ENCODE results near the gene LSM3. TPM values are rescaled to one million over a fixed set of nuclear protein-coding genes. Genes with fewer than 3 reads are reported as not detected.

Gene LSM3
- total RNA-seq, 1 experiment from 2014 or later: 17.4 TPM

DNA sequence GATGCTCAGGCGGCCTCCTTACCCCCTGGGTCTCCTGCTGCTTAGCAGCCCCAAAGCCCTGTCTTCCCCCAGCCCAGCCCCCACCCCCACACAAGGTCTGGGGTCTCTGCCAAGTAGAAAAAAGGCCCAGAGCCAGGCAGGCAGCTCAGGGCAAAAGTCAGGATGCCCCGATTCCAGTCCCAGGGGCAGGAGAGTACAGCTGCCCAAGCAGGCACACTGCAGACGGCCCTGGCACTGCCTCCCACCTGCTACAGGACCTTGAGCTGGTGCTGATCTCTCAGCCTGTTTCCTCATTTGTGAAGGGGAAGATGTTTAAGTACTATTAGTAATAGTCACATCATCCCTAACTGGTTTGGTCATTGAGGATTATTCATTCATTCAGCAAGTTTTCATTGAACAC lies 41.2 kb upstream of the LSM3 start:
- Histone ChIP-seq H3K4me1 (ENCODE audit: control insufficient read depth in 1 of 2, insufficient read depth in 2 of 2, low read length in 2 of 2) (peaks cover 6 to 14% of the 10 kb centered on the region in 2 experiments; a peak in 3 of 4 replicates), H3K27ac (ENCODE audit: low read depth, low read length) (no peak overlapping the region; the same call in 1 of the 2 replicates), H3K4me3 (replicated peaks in 1 of 2; ENCODE audit: low read depth in 1 of 2, low read length in 2 of 2) (no peak overlapping the region), H3K27me3 (ENCODE audit: insufficient read depth, low read length) (no peaks in the 10 kb centered on the region), H3K9ac (ENCODE audit: low read length) (no peak overlapping the region), H3K9me3 (ENCODE audit: control insufficient read depth in 1 of 2, insufficient read depth in 1 of 2, low read depth in 1 of 2, low read length in 2 of 2) (no peaks in the 10 kb centered on the region), H3K4me2 (ENCODE audit: low read length) (no peak overlapping the region), H3K79me2 (ENCODE audit: insufficient read depth, low read length) (no peaks in the 10 kb centered on the region), H3K9me2 (ENCODE audit: insufficient read depth) (no peaks in the 10 kb centered on the region), H2AFZ (ENCODE audit: low read depth, low read length, poor library complexity, severe bottlenecking) (no peak overlapping the region), H3K36me3 (ENCODE audit: control insufficient read depth in 1 of 2, insufficient read depth in 2 of 2, low read length in 2 of 2) (peaks cover 11 to 34% of the 10 kb centered on the region in 2 experiments; a peak in 3 of 4 replicates), H4K20me1 (ENCODE audit: insufficient read depth) (no peaks in the 10 kb centered on the region)
- CTCF ChIA-PET: no interaction called here
- no TSS peak for BruUV-seq (replicated peaks)
- no peak for DNase-seq (ENCODE audit: low read depth, low spot score)
- ATAC-seq: no peak
- intact Hi-C loops (cut with micrococcal nuclease): no loop called here
- TF ChIP-seq, protein P1, sequence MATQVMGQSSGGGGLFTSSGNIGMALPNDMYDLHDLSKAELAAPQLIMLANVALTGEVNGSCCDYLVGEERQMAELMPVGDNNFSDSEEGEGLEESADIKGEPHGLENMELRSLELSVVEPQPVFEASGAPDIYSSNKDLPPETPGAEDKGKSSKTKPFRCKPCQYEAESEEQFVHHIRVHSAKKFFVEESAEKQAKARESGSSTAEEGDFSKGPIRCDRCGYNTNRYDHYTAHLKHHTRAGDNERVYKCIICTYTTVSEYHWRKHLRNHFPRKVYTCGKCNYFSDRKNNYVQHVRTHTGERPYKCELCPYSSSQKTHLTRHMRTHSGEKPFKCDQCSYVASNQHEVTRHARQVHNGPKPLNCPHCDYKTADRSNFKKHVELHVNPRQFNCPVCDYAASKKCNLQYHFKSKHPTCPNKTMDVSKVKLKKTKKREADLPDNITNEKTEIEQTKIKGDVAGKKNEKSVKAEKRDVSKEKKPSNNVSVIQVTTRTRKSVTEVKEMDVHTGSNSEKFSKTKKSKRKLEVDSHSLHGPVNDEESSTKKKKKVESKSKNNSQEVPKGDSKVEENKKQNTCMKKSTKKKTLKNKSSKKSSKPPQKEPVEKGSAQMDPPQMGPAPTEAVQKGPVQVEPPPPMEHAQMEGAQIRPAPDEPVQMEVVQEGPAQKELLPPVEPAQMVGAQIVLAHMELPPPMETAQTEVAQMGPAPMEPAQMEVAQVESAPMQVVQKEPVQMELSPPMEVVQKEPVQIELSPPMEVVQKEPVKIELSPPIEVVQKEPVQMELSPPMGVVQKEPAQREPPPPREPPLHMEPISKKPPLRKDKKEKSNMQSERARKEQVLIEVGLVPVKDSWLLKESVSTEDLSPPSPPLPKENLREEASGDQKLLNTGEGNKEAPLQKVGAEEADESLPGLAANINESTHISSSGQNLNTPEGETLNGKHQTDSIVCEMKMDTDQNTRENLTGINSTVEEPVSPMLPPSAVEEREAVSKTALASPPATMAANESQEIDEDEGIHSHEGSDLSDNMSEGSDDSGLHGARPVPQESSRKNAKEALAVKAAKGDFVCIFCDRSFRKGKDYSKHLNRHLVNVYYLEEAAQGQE (IDR thresholded peaks at IDR 0.05; ENCODE audit: low read depth): no peak
- TF ChIP-seq ZFX (IDR thresholded peaks at IDR 0.05) (no peak), ELF1 (IDR thresholded peaks at IDR 0.05; ENCODE audit: borderline replicate concordance, low read depth) (no peak), SRF (IDR thresholded peaks at IDR 0.05; ENCODE audit: low read depth) (no peak)
- TF ChIP-seq, protein P2, sequence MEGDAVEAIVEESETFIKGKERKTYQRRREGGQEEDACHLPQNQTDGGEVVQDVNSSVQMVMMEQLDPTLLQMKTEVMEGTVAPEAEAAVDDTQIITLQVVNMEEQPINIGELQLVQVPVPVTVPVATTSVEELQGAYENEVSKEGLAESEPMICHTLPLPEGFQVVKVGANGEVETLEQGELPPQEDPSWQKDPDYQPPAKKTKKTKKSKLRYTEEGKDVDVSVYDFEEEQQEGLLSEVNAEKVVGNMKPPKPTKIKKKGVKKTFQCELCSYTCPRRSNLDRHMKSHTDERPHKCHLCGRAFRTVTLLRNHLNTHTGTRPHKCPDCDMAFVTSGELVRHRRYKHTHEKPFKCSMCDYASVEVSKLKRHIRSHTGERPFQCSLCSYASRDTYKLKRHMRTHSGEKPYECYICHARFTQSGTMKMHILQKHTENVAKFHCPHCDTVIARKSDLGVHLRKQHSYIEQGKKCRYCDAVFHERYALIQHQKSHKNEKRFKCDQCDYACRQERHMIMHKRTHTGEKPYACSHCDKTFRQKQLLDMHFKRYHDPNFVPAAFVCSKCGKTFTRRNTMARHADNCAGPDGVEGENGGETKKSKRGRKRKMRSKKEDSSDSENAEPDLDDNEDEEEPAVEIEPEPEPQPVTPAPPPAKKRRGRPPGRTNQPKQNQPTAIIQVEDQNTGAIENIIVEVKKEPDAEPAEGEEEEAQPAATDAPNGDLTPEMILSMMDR (IDR thresholded peaks at IDR 0.05 in 2 of 3, conservative IDR thresholded peaks at IDR 0.05 in 1 of 3; ENCODE audit: borderline replicate concordance in 1 of 3, insufficient read depth in 1 of 3, low read depth in 2 of 3, low read length in 2 of 3): no peak
- TF ChIP-seq, protein P3, sequence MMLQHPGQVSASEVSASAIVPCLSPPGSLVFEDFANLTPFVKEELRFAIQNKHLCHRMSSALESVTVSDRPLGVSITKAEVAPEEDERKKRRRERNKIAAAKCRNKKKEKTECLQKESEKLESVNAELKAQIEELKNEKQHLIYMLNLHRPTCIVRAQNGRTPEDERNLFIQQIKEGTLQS (IDR thresholded peaks at IDR 0.05): no peak
- POLR2A ChIA-PET: interaction anchor here (1.1 kb wide), 1 partner anchor 12 kb away, joined by 3 read pairs; the partner anchor contains the start of genes CHCHD4 and TMEM43
- RAD21 ChIA-PET (ENCODE audit: low non-redundant PET in 1 of 2, low total read pairs in 2 of 2, uncharacterized antibody in 2 of 2, unreplicated experiment in 2 of 2): no interaction called here

All from HCT116 (cell line).